NCI-H1930 (cell line): ENCODE data around the gene DDAH1.
"Not testable (repeated sequence)": the region's sequence is repeated elsewhere in the genome, so short reads cannot be mapped to it uniquely, and the experiment has no call there.

Experiments
- DNase-seq, 2 experiments: peaks; one replicate each; lab custom pipeline; 2025; lab: John Stamatoyannopoulos, UW

The DDAH1 gene

DNA sequence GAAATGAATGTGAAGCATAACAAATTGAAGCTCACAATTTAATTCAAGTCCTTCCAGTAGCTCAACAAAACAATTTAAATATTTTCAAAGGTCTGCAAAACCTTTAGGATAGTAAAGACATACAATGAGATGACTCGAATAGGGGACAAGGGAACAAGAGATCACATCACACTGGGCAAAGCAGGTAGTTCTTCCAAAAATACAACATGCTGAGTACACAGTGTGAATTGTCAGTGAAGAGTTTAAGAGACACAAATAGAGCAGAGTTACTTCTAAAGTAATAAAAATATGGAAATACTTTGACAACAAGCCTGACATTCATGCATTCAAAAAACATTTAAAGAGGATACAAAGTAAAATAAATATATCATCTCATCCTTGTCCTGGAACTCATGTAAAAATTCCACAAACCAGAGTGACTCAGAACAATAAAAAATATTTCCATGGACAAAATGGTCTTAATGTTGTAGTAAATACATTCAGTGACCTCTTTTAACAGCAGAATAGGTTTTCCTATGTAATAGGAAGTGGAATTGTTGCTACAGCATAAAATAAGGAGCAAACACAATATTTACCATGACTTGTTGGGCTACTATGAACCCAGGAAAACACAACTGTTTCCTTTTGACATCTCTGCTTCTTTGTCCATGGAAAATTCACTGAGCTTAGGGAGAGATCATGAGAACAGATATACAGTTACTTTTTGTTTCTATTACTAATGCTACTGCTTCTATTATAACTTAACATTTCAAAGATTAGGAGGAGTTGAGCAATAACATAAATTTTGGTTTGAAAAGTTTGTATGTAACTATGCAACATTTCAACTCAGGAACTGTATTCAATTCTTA is 104.9 kb downstream of the DDAH1 start:
- no peak for DNase-seq

DNA sequence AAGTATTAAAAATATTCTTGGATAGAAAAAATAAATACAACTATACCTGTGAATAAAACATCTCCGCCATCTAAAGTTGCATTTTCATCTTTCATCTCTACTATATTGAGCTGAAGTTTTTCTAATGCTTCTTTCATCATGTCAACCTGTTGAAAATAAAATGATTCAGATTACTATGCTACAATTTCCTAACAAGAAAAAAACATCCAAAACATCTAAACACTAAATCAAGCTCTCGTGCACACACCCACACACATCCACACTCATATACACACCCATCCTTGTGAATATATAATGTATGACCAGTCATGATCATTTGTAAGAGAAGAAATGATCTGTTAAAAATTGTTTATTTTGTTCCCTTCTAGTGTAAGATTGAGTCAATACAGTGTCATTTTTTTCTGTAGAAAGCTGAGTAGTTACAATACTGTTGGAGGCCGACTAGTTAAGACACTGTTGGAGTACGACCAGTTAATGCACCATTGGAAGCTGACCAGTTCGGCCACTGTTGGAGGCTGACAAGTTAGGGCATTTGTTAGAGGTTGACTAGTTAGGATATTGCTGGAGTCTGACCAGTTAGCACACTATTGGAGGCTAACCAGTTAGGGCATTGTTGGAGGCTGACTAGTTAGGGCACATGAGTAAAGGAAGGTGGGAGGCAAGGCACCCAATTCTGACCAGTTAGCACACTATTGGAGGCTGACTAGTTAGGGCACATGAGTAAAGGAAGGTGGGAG is 106.1 kb downstream of the DDAH1 start:
- DNase-seq, result no peak

DNA sequence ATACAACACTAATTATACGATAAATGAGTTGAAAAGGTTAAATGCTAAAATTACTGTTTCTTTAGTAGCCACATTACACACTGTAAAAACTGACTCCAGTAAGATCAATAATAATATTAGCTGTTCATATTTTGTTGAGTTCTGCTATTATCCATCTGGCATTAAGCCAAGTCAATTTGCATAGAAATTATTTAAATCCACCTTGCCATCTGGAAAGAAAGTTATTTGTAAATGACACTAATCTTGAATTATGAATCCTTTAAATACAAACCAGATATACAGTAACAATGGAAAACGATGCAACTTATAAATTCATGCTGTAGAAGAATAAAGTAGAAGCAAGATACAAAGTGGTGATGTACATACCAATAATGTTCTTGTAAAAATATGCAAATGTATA is 107.1 kb downstream of the DDAH1 start:
- DNase-seq, result no peak

DNA sequence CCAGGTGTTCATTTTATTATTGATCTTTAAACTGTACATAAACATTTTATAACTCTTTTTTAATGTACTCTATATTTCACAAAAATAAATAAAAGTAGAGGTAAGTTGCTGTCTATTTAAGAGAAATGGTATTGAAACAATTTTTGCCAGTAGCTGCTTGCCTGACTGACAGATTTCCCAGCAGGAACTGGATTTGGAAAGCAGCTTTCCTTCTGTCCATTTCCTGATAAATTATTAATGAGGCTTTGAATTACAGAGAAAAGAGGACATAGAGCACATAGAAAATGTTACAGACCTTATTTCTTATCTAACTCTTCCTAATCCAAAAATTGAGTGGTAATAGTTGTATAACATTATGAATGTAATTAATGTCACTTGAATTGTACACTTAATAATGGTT is 108.8 kb downstream of the DDAH1 start:
- DNase-seq, result no peak

DNA sequence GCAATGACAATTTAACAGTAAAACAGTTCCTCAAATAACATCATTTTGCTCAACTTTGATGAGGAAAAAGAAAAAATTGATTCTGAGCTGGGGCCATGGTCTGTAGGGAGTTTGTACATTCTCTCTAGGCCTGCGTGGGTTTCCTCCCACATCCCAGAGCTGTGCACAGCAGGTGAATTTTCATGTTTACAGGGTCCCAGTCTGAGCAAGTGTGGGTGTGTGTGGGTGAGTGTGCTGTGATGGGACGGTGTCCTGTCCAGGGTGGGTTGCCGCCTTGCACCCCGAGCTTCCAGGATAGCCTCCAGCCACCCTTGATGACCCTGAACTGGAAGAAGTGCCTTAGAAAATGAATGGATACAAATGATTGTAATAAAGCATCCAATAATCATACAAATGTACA is 112.9 kb downstream of the DDAH1 start:
- DNase-seq, result no peak

DNA sequence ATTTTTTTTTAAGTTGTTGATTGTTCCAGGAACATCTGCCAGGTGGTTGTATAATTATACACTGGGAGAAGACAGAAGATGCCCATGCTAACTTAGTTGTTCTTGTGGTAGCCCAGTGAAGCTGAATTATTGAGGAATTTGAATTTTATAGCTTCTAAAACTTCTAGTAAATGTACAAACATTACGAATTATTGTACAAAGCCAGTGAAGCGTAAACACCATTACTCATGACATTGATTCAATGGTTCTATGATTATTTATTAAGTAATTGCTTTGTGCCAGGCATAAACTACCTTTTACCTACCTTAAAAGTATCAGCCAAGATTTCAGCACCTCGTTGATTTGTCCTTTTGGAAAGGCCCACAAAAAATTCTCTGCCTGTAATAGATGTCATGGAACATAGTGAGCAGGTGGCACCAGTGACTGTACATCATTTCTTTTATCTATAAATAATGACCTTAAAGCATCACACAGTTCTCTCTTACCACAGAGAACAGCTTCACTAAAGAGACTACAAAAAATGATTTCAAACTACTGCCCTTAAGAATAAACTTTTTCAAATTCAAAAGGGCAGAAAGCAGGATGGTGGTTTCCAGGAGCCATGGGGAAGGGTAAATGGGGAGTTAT is 113.6 kb downstream of the DDAH1 start:
- no peak for DNase-seq

DNA sequence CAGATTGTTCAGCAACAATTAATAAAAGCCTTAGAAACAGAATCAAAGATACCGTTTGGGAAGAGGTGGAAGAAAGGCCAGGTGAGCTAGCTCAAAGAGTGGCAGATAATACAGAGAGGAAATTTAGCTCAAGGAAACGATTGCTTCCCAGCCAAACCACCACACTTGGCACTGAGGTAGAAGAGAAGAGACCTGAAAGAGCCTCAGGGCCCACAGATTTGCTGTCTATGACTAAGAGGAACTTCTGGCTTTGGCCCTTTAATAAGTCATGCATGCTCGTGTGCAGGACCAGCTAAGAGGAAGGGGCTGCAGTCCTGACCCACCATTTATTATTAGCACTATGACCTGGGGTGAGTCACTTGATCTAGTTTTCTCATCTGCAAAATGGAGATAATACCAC is 115.7 kb downstream of the DDAH1 start:
- DNase-seq, result no peak

DNA sequence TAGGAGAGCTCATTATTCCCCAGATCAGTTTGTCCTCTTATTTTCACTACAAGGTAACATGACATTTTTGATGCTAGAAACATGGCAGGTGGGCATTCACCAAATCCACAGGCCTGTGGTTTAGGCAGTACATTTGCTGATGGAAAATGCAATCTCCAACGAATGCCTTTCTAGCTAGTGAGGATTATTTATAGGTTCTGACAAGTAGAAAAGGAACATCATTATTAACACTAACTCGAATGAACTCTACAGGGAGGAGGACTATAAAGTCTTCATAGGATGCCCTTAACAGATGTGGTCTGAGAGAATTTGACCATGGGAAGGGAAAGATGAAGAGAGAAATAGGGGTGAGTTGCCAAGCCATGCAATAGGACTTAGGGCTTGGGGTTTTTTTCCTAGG is 117.1 kb downstream of the DDAH1 start:
- DNase-seq, result no peak

DNA sequence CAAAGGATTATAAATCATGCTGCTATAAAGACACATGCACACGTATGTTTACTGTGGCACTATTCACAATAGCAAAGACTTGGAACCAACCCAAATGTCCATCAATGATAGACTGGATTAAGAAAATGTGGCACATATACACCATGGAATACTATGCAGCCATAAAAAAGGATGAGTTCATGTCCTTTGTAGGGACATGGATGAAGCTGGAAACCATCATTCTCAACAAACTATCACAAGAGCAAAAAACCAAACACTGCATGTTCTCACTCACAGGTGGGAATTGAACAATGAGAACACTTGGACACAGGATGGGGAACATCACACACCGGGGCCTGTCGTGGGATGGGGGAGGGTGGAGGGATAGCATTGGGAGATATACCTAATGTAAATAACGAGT is 117.7 kb downstream of the DDAH1 start:
- DNase-seq, result not testable (repeated sequence)

DNA sequence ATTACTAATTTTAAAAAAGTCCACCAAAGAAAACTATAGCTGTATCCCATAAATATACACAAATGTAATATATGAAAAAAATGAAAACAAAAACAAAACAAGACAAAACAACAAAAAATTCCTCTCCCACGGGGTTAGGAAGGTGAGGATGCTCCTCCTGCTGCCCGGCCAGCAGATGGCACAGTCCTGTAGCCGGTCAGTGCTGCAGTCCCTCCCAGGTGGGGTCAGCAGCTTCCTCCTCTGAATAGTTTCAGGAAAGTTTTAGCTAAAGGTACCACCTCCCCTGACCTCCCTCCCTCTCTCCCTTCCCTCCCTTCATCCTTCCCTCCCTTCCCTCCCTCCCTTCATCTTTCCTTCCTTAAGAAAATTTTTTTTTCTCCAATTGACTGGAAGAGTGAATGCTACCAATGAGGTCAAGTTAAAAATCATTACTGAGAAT is 120.7 kb downstream of the DDAH1 start:
- DNase-seq, result no peak

DNA sequence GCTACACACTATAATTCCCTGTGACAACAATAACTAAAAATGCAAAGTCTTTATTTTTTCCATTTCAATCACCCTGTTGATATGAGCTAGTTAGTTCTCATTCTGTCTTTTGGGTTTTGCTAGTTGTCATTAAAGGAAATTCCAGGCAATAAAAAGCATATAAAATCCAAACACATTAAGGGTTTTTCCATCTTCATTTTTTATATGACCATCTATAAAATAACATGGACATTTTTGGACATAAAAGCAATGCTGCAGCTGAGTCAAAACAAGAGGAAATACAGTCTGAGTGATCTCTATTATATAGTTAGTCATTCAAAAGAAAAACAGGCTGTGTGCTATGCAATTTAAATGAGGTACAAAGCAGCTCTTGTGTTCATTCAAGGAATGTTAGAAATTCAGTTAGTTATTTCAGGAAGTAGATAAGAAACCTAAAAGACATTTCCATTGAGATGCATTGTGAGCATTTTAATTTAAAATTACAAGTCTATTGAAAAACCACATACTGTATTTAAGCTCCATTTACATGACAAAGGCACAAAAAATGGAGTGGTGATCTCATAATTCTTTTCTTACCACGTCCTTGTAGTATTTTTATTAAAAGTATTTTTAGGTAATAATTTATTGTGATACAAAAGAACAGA is 121.2 kb downstream of the DDAH1 start:
- DNase-seq, result no peak

DNA sequence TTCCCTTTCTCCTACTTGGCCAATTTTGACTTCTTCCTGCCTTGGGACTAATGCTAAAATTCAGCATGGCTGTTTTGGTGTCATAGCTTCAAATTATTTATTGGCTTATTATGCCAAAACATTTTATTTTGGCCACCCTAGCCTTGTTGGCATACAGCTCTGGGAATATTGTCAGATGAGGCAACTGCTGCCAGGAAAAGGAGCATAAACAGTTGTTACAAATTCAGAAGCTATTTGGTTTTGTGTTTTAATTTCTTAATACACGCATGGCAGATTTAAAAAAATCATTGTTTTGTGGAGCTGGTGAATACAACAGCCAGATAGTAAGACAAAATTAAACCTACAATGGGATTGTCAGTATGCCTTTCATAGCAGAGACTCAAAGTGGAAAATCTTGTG is 121.7 kb downstream of the DDAH1 start:
- DNase-seq, result no peak

DNA sequence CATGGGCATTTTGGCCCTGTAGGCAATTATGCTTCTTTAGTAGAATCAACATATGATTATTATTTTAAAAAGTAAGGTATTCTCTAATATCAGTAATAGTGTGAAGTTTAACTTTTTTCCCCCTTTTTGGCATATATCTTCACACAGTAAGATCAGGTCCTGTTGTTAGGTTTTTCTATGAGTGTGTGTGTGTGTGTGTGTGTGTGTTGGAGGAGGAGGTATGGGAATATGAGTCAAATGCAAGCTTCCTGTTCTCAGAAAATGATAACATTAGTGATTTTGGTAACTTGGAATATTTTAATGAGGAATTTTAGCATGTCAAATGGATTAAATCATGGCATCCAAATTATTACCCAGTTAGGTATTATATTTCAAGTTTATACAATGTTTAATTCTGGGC is 122.8 kb downstream of the DDAH1 start:
- no peak for DNase-seq

DNA sequence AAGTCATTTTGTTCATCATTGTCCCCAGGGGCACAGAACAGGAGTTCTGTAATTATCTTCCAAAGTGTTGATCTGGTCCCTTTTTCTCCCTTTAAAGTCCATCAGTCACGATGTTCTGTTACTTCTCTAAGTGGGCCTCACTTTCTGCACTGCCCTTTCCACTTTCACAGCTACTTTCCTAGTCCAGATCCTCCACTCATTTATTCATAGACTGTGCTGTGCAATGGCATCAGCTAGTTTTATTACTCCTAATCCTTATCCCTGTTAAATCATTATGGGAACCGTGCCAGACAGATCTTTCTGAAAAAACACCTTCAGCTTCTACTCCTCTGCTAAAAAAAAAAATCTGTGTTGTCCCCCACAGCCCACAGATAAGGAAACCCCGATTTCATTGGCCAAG is 124.5 kb downstream of the DDAH1 start:
- no peak for DNase-seq

DNA sequence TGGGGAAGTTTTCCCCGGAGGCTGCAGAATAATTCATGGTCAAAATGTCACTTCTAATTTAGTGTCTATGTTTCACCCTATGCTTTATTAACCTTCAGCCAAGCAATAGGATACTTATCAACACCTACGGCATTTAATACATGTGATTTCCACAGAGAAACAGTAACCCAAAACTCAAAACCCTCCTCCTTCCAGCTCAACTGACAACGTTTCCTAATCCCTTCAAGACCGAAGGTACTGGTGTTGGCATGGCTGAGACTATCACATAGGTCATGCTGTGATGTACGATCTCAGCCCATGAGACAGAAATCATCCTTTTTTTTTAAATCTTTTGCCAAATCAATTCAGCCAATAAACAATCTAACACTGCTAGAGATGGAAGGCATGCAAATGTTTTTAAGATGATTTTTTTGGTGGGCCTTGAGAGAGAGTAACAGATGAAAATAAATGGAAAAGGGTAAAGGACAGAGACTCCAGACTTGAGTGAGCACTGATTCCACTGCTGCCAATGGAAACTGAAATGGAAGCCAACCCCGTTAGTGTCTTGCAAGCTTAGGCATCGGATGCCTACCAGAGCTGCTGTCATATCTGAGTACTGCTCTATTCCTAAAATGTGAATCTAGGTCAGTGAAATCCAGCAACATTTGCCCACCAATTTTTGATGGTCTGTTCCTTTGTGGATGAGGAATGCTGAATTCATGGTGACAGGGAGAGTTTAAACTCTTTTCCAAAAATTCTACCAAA is 125.1 kb downstream of the DDAH1 start:
- DNase-seq, result no peak

DNA sequence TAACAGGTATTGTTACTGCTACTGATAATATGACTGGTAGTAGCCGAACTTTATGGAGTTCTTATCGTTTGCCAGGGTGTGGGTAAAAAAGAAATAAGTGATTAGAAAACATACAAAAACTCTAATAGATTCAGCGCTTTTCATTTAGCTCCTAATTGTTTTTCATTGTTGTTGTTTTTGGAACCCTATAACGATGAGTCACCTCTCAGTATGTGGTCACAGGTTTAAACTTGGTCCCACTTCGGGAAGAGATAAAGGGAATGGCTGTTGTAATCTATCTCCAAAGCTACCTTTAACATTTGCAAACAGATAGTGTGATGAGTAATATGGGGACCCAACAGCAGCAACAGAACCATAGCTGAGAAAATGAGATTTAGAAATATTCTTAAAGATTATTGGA is 125.9 kb downstream of the DDAH1 start:
- no peak for DNase-seq

DNA sequence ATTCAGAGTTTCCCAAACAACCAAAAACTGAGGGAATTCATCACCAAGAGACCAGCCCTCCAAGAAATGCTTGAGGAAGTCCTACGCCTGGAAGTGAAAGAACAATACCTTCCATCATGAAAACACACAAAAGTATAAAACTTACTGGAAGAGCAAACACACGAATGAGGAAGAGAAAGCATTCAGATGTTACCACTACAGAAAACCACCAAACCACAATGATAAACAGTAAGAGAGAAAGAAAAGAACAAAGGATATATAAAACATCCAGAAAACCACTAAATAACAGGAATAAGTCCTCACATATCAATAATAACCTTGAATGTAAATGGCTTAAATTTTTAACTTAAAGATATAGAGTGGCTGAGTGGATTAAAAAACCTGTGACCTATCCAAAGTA is 130.0 kb downstream of the DDAH1 start:
- no peak for DNase-seq

DNA sequence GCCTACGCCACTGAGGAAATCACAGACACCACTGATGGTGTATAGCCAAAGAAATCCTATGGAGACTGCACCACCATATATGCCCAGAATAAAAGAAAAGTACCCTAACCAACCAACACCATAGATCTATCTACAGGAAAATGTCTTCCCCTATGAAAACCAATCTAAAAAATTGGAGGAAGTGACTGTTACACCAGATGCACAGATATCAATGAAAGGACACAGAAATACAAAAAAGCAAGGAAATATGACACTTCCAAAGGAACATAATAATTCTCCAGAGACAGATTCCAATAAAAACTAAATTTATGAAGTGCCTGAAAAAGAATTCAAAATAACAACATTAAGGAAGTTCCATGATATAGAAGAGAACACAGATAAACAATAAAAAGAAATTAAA is 131.8 kb downstream of the DDAH1 start:
- DNase-seq, result no peak

DNA sequence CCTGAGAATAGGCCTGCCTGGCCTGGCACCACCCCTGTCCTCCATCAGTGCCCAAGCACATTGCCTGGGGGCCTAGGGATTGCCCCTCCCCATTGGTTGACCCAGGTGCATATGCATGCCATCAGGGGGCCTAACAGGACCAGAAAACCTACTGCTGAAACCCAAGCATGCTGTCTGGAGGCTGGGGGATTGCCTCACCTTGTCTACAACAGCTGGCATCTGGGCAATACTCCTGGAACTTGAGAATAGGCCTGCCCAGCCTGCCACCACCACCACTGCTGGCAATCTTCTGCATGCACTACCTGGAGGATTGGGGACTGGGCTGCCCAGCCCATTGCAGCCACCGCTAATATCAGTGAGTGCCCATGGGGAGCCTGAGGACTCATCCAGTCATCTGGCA is 132.4 kb downstream of the DDAH1 start:
- DNase-seq, result no peak

DNA sequence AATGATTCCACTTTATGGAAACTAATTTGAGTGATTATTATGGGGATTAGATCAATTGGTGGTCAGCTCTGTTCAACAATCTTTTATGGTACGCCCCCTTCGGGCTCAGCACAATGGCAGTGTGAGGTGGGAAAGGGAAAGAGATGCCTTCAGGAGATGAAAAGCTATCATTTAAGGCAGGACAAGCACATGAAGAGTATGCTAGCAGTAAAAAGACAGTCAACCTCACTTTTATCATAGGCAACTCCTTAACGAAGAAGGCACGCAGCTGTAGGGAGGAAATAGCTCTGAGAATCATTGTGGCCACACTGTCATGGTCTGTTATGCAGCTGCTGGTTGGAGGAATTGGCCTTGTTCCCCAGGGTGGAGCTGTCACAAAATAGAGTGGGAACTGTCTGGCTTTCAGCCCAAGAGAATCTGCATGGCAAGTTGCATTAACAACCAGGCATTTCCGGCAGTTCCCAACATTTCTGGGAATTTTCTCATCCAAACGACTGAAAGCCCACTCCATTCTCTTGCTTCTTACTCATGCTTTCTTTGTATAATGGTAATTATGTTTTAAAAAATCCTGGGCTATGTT is 134.2 kb downstream of the DDAH1 start:
- DNase-seq, result no peak

DNA sequence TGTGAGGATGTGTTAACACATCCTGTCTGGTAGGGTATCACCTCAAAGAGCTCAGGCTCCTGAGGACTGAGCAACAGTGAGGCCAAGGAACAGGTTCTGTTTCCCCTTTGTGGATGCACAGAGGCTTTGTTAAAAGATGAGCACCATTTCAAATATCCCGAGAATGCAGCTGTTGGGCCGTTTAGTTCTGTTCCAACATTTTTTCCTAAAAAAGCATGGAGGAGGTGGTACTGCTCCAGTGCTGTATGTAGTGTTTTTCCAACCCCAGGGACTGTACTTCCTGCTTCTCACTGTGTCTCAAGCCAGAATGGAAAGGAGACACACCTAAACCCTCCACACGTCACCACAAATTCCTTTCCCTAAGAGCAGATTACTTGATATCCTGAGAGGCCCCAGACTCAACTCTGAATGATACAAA is 134.7 kb downstream of the DDAH1 start:
- DNase-seq, result no peak
